HEK293T (cell line): Measurements from ENCODE around the gene APC2.

Source experiments
- CTCF ChIA-PET: fragments of 350-600 bp; formaldehyde crosslinking; extraction: SDS; loops from one replicate; lab custom pipeline; 2021; ENCODE audit warnings: antibody characterized with exemption, inconsistent platforms; lab: Yijun Ruan, JAX
- POLR2A ChIA-PET: fragments of 350-600 bp; formaldehyde crosslinking; extraction: SDS; loops from one replicate; lab custom pipeline; 2020; ENCODE audit warnings: antibody characterized with exemption, inconsistent platforms; lab: Yijun Ruan, JAX
- DNase-seq: peaks from one replicate; pipeline ENCODE4 v3.0.0; 2012; ENCODE audit warnings: mixed read lengths; ENCODE audit errors: extremely low spot score
- ARNT ChIP-seq: fragments of 450-650 bp; IDR thresholded peaks from 2 replicates; pipeline ENCODE4 v1.6.1; 2017; ENCODE audit warnings: mild to moderate bottlenecking
- BHLHE40 ChIP-seq: fragments of 450-650 bp; IDR thresholded peaks from 2 replicates; pipeline ENCODE4 v1.6.1; 2016; ENCODE audit warnings: mild to moderate bottlenecking, moderate library complexity, borderline replicate concordance
- CTBP1 ChIP-seq: fragments of 450-650 bp; IDR thresholded peaks from 2 replicates; pipeline ENCODE4 v1.6.1; 2016; ENCODE audit warnings: borderline replicate concordance
- ELF4 ChIP-seq: fragments of 450-650 bp; IDR thresholded peaks from 2 replicates; pipeline ENCODE4 v1.6.1; 2017; ENCODE audit warnings: antibody characterized with exemption
- FOXA1 ChIP-seq: fragments of 450-650 bp; IDR thresholded peaks from 2 replicates; pipeline ENCODE4 v1.6.1; 2016; ENCODE audit warnings: mild to moderate bottlenecking
- FOXK2 ChIP-seq: fragments of 450-650 bp; IDR thresholded peaks from 2 replicates; pipeline ENCODE4 v1.6.1; 2016; ENCODE audit warnings: mild to moderate bottlenecking
- FOXM1 ChIP-seq: fragments of 450-650 bp; IDR thresholded peaks from 2 replicates; pipeline ENCODE4 v1.6.1; 2017; ENCODE audit warnings: mild to moderate bottlenecking, borderline replicate concordance
- HDGF ChIP-seq: fragments of 450-650 bp; IDR thresholded peaks from 2 replicates; pipeline ENCODE4 v1.6.1; 2017; ENCODE audit warnings: antibody characterized with exemption, borderline replicate concordance
- L3MBTL2 ChIP-seq: fragments of 450-650 bp; conservative IDR thresholded peaks from 2 replicates; pipeline ENCODE4 v1.6.1; 2016; ENCODE audit warnings: mild to moderate bottlenecking
- LEF1 ChIP-seq: fragments of 450-650 bp; IDR thresholded peaks from 2 replicates; pipeline ENCODE4 v1.6.1; 2017; ENCODE audit warnings: mild to moderate bottlenecking, borderline replicate concordance
- NFRKB ChIP-seq: fragments of 450-650 bp; IDR thresholded peaks from 2 replicates; pipeline ENCODE4 v1.6.1; 2016; ENCODE audit warnings: mild to moderate bottlenecking, moderate library complexity
- PKNOX1 ChIP-seq: fragments of 450-650 bp; IDR thresholded peaks from 2 replicates; pipeline ENCODE4 v1.6.1; 2016
- SP1 ChIP-seq: fragments of 450-650 bp; IDR thresholded peaks from 2 replicates; pipeline ENCODE4 v1.6.1; 2017
- SUZ12 ChIP-seq: fragments of 450-650 bp; IDR thresholded peaks from 2 replicates; pipeline ENCODE4 v1.6.1; 2016; ENCODE audit warnings: mild to moderate bottlenecking
- TARDBP ChIP-seq: fragments of 450-650 bp; IDR thresholded peaks from 2 replicates; pipeline ENCODE4 v1.6.1; 2016
- ZNF384 ChIP-seq: fragments of 450-650 bp; IDR thresholded peaks from 2 replicates; pipeline ENCODE4 v1.6.1; 2016

Gene APC2

GRCh38 chr19:1447944-1448343, 2.0 kb upstream of the APC2 start:
- CTCF ChIA-PET, result no interaction called here

GRCh38 chr19:1450735-1451731, 1.1 kb downstream of the APC2 start:
- DNase-seq, result no peak
- CTCF ChIA-PET, result interaction anchor here (0.8 kb wide), 1 partner anchor 207 kb away, joined by 4 read pairs; no protein-coding TSS in a partner anchor
- TF ChIP-seq ZNF384, result no peak
- no peak for TF ChIP-seq L3MBTL2
- TF ChIP-seq BHLHE40, result no peak

More at GRCh38 chr19:1447944-1448343, 2.0 kb upstream of the APC2 start:
- POLR2A ChIA-PET, result interaction anchor here (0.7 to 1.3 kb wide), 2 partner anchors 33 to 179 kb away, joined by 3 to 6 read pairs; partner anchors contain the start of gene CIRBP
- TF ChIP-seq ARNT, result no peak
- TF ChIP-seq ZNF384, result no peak
- TF ChIP-seq ELF4, result no peak
- no peak for TF ChIP-seq PKNOX1
- TF ChIP-seq FOXA1, result no peak
- TF ChIP-seq NFRKB, result no peak
- no peak for TF ChIP-seq L3MBTL2
- no peak for TF ChIP-seq SP1
- TF ChIP-seq LEF1, result no peak
- no peak for TF ChIP-seq TARDBP
- no peak for TF ChIP-seq SUZ12
- TF ChIP-seq FOXK2, result no peak
- TF ChIP-seq HDGF, result no peak
- TF ChIP-seq FOXM1, result no peak
- no peak for TF ChIP-seq CTBP1
- no peak for TF ChIP-seq BHLHE40
- no peak for DNase-seq

GRCh38 chr19:1451916-1452801, 2.2 kb downstream of the APC2 start:
- TF ChIP-seq SP1, result no peak
- TF ChIP-seq ZNF384, result no peak
- TF ChIP-seq LEF1, result no peak
- TF ChIP-seq FOXK2, result no peak
- no peak for TF ChIP-seq PKNOX1
- TF ChIP-seq CTBP1, result no peak
- no peak for TF ChIP-seq L3MBTL2
- no peak for TF ChIP-seq BHLHE40
- ChIA-PET POLR2A (interaction anchor here (0.7 to 1.9 kb wide), 3 partner anchors 8 to 183 kb away, joined by 3 to 6 read pairs (median 4); partner anchors contain the start of gene CIRBP), CTCF (no interaction called here)
- DNase-seq, result no peak

More at GRCh38 chr19:1450735-1451731, 1.1 kb downstream of the APC2 start:
- POLR2A ChIA-PET, result no interaction called here

- no peak for DNase-seq
These were observed 3.0 kb downstream of the APC2 start for GRCh38 chr19:1452802-1453524.

More at GRCh38 chr19:1452802-1453524, 3.0 kb downstream of the APC2 start:
- ChIA-PET POLR2A (interaction anchor here (1.2 to 1.9 kb wide), 2 partner anchors 9 to 184 kb away, joined by 3 to 6 read pairs; partner anchors contain the start of gene CIRBP), CTCF (interaction anchor here (2.0 kb wide), 1 partner anchor 8 kb away, joined by 9 read pairs; no protein-coding TSS in a partner anchor)
- no peak for TF ChIP-seq FOXA1
- TF ChIP-seq NFRKB, result no peak
- TF ChIP-seq SUZ12, result no peak
- TF ChIP-seq FOXK2, result no peak
- TF ChIP-seq ARNT, result no peak
- no peak for TF ChIP-seq TARDBP
- no peak for TF ChIP-seq L3MBTL2
- TF ChIP-seq PKNOX1, result no peak
- no peak for TF ChIP-seq ZNF384
